HG02884 (cell line): ENCODE results near the gene PIERCE2.
"Not testable (repeated sequence)": the region's sequence is repeated elsewhere in the genome, so short reads cannot be mapped to it uniquely, and the experiment has no call there.

Source experiments
- ATAC-seq: cut with Tn5 transposase; IDR thresholded peaks from one replicate; pipeline ENCODE4 v1.9.1; 2021; ENCODE audit warnings: mild to moderate bottlenecking, moderate library complexity; ENCODE audit not compliant: unreplicated experiment

Gene PIERCE2, protein sequence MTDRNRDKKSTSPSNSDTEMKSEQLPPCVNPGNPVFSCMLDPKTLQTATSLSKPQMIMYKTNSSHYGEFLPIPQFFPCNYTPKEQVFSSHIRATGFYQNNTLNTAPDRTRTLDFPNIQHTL

DNA sequence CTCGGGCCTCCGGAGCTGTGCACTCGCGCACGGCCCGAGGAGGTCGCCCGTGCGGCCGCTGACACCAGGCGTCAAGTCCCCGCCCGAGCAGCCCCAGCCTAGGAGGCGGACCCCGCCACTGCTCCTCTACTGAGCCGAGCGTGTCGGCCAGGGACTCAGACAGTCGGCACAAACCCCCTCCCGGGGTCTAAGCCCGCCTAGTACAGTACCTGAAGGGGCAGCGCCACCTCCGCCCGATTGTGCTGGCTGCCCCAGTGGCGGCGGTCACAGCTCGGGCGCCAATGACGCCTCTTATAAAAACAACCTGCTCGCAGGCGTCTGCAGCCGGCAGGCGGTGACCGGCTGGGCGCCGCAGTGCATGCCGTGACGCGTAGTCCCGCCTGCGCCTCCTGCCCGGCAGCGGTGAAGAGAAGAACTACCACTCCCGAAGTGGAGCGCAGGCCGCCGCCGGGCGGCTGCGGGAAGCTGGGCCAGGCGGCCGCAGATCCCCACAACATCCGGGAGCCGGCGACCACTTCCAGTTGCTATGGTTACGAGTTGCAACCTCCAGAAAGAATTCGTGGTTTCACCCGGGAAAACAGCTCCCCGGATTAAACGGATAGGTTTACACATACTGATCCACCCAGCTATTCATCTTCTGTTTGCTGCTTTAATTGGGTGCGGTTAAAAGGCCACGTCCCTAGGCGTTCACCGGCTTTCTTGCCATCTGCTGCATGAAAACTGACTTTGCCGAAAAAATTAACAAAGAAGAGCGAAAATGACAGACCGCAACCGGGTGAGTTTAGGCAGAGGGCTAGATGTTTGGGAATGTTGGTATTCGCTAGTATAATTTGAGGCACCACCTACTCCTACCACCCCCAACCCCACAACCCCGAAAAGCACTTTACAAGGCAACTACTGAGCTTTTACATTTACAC lies at the start of gene PIERCE2, which contains the start of gene CCPG1:
TSS of gene PIERCE2 (plus strand) at position 484 of the 917 bp plus-strand sequence. CDS start at position 758, 274 bp downstream.
TSS of gene CCPG1 (minus strand) at position 348 of the 917 bp plus-strand sequence. CDS start 18,935 bp downstream, outside the sequence.
- peak; percentile 95 for ATAC-seq

DNA sequence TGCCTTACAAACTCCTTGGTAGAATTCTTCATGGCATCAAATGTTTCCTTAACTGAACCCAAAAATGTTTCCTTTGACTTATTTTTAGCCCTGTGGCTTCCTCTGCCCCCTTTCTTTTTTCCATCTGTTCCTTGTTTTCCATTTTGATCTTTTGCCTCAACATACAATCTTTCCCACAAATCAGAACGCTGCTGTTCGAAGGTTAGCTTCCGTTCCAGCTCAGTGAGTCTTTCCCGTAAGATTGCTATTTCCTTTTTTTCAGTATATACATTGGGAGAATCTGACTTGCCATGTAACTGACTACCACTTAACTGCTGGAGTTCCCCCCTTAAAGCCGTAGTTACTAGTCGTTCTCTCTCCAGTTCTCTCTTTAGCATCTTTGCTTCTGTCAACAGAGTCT lies 48.0 kb upstream of the PIERCE2 start:
- ATAC-seq: no peak

DNA sequence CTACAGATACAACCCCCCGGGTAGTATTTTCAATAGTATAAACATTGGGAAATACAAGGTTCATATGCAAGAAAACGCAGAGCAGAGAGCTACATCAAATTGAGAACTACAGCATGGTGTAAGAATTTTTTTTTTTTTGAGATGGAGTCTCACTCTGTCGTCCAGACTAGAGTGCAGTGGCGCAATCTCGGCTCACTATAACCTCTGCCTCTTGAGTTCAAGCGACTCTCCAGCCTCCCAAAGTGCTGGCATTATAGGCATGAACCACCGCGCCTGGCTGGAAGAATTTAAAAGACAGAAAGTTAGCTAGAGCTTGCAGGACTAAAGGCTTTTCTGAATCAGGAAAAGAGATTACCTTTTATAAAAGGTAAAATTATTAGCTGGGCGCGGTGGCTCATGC lies 47.2 kb upstream of the PIERCE2 start:
- ATAC-seq: no peak

DNA sequence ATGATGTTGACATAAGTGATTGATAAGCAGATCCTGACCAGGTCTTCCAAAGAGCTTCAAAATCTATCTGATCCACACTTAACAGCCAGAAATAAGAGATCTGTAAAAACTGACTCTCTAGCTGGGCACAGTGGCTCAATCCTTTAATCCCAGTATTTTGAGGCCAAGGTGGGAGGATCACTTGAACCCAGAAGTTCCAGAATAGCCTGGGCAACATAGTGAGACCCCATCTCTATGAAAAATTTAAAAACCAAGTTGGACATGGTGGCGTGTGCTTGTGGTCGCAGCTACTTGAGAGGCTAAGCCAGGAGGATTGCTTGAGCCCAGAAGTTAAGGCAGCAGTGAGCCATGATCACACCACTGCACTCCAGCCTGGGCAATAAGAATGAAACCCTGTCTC lies 45.7 kb upstream of the PIERCE2 start:
- no peak for ATAC-seq

DNA sequence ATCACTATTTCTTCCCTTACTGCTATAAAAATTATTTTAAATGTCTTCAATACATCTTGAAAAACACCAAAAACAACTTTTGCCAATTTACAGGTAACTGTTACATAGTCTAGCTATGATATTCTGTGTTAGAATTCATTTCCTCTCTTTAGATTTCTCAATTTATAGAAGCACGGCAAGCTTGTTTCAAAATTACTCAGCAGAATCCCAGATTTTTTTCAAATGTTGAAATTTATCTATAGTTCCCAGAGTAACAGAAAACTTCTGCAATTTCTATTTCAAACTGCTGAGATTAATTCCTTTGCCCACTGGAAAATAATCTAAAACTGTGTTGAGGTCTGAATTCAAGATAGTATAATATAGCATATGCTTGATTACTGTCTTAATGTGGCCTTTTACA lies 41.3 kb upstream of the PIERCE2 start:
- no peak for ATAC-seq

DNA sequence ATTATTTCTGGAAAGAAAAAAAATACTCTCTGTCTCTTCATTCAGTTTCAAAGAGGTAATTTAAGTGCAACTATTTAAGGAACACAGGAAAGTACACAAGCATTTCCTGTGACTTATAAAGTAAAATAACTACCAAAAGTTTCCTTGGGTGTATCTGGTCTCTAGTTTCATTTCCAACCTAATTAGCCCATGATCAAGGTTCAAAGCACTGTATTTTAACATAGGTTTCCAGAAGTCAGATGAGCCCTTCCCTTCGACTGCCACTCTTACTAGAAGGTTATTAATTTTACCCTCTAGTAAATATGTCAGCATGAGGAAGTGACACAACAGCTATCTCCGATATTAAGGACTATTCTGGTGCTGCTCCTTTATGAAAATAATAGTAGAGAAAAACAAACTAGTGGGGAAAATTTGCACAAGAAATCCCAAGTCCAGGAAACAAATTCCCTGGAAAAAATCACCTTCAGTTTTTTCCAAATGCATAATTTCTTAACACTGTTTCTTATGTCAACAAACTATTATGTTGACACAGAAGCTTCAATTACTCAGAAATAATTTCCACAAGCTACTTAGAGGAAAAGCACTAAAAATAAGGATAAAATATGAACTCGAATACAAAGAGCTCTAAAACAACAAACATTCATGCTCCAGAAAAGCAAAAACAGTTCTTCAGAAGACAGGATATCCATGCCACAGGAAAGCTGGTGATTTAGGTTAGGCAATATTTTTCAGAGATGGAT lies 35.4 kb upstream of the PIERCE2 start:
- no peak for ATAC-seq

DNA sequence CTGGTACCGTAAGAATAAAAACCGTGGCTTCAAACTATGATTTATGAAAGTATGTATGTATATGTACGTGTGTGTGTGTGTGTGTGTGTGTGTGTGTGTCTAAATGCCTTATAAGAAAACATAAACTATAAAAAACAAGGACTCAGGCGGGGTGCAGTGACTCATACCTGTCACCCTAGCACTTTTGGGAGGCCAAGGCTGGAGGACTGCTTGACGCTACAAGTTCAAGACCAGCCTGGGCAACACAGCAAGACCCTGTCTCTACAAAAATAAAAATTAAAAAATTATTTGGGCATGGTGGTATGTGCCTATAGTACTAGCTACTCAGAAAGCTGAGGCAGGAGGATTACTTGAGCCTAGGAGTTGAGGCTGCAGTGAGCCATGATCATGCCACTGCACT lies 29.2 kb upstream of the PIERCE2 start:
- no peak for ATAC-seq

DNA sequence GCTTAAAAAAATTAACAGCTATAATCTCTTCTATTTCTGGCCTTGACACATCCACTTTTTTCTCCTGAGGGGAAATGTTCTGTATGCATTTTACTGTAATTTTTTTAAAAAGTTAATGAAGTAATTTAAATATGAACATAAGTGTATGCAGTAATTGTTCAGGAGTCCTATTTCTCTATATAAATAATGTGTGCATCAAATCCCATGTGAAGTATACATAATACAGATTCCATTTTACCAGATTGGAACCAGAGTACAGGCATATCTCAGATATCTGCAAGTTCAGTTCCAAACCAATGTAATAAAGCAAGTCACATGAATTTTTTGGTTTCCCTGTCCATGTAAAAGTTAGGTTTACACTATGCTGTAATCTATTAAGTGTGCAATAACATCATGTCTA lies 26.7 kb upstream of the PIERCE2 start:
- ATAC-seq: no peak

DNA sequence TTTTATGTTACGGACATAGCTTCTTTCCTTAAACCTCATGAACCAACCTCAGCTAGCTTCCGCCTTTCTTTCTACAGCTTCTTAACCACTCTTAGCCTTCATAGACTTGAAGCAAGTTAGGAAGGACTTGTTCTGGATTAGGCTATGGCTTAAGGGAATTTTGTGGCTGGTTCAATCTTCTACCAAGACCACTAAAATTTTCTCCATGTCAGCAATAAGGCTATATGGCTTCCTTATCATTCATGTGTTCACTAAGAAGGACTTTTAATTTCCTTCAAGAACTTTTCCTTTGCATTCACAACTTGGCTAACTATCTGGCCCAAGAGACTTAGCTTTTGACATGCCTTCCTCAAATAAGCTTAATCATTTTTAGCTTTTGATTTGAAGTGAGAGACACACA lies 24.6 kb upstream of the PIERCE2 start:
- no peak for ATAC-seq

DNA sequence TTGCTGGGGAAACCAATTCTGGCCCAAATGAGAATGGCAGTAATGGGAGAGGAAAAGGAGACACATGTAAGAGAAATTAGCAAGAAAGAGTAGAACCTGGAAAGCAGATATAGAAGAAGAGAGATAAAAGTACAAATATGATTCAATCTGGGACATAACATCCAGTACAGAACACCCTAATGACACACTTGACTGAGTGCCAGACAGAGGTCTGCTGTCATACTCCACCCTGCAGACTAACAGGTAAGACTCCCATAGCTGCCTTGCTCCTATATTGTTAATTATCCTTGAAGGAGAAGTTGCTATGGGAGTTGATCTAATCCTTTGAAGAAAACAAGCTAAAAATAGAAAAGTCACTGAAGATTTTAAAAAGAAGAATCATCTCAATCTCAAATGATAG lies 21.3 kb upstream of the PIERCE2 start:
- ATAC-seq: no peak

DNA sequence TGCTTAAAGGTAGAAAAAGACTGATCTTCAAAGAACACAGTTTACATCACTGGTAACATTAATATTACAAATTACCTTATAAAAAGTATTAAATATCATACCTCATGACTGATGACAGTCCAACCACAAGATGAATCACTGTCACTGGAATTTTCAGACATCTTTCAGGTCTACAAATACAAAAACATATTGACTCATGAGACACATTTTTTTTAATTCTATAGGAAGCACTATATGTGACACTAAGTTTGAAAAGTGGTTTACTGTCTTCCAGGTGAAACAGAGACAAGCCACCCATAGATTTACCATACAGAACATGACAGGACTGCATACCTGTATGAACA lies 19.1 kb upstream of the PIERCE2 start:
- no peak for ATAC-seq

DNA sequence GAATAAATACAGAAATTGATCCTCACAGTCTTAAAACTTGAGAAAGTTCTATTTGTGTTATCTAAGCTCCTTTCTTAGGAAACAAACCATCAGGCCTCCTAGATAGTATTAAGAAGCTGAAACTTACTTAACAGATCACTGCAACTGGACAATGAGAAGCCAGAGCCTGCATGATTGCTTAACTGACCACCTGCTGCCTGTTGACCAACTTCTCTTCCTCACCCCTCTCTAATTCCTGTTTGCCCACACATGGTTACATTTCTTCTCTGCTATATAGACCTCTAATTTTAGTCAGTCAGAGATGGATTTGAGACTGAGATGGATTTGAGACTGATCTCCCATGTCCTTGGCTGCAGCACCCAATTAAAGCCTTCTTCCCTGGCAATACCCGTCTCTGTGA lies 13.6 kb upstream of the PIERCE2 start:
- ATAC-seq: no peak

DNA sequence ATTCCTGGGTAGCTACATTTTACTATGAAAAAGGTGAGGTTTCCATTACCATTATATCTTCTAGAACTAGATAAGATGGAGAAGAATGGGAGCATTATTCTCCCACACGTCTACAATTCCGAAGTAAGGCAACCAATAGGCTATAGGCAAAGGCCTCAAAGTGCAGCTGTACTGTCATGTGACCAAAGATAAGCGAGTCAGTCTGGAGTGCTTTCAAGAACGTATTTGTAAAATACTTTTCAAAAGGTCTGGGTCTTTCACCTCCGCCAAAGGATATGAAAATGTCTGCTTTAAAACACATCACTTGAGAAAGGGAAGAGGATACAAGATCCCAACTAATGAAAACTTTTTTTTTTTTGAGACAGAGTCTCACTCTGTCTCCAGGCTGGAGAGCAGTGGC lies 10.1 kb upstream of the PIERCE2 start:
- ATAC-seq: no peak

DNA sequence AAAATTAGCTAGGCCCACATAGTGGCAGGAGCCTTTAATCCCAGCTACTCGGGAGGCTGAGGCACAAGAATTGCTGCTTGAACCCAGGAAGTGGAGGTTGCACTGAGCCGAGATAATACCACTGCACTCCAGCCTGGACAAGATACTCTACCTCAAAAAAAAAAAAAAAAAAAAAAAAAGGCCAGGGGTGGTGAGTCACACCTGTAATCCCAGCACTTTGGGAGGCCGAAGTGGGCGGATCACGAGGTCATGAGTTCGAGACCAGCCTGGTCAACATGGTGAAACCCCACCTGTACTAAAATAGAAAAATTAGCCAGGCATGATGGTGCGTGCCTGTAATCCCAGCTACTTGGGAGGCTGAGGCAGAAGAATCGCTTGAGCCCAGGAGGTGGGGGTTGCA lies 8.2 kb upstream of the PIERCE2 start:
- not testable (repeated sequence) for ATAC-seq

DNA sequence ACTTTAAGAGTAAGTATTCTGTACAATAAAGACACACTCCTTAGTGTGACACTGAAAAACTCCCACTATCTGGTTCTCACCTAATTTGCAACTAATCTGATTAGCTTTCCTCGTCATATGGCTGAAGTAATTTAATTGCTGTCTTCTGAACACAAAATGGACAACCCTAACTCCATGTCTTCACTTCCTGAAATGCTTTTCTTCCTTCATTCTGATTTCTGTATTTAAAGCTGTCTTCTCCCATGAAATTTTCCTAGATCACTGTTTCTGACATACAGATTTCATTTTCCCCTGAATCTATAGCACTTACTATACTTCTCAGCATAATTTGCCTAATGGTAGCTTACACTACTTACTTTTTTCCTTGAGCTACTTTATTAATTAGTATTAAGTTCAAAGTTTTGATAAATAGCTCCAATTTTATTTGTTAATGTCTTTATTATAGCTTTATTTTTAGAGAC lies 6.5 kb upstream of the PIERCE2 start:
- ATAC-seq: no peak

DNA sequence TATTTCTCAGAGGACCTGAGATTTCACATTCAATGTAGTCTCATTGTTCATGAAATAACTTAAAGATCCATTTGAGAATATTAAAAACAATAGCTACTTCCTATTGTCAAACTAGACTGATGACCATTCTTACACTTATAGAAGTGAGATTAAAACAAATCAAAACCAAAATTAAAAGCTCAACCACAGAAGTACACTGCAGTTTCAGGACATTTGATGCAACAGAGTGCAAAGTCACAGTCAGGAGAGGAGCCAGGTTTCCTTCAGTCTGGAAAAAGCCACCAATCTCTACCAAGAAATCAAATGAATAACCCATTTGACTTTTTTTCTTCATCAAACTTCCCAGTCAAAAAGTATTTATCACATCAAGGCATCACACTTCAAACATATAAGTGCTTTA lies 5.6 kb upstream of the PIERCE2 start:
- ATAC-seq: no peak

DNA sequence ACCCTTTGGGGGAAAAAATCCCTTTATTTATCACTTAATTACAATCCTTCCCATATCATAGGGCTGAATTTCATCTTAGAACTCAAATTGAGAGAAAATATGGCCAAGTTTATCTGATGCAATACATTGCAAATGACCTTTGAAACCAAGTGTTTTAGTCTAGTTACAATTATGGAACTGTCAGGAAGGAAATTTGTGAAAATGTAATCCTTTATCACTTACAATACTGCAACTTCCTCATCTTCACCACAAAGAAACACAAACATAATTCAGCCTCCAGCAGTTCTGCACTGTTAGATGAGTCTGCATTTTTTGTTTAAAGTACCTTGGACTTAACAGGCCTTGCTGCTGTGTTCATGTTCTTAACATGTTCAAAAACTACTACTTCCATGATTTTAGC lies 4.8 kb upstream of the PIERCE2 start:
- no peak for ATAC-seq

DNA sequence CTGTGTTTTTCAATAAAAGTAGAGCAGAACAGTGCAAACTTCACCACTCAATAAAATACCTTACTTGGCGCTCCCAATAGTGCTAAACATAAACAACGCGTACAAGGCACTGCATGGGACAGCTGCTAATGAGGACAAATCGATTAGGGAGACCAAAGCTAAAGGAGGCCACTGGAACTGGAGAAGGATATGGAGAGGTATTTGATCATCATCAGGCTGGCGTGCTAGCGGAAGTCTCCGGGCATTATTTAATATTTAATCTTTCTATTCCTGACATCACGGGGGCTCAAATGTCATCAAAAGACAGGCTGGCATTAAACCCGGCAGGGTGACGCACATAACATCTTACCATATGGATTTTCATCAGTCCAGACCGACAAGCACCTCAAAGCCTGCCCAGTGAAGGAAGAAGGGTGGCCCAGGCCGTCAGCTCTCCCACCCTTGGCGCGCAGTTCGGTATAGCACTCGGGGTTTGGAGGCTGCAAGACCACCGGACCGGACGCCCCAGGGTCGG lies 740 bp upstream of the PIERCE2 start:
- no peak for ATAC-seq

DNA sequence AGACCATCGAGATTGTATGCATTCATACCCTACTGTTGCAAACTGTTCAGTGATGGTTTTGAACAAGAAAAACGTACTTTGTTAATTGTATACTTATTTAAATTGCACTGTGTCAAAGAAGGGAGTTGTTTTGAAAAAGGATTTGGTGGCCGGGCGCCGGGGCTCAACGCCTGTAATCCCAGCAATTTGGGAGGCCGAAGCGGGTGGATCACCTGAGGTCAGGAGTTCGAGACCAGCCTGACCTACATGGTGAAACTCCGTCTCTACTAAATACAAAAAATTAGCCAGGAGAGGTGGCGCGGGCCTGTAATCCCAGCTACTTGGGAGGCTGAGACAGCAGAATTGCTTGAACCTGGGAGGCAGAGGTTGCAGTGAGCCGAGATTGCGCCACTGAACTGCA lies 681 bp downstream of the PIERCE2 start:
- not testable (repeated sequence) for ATAC-seq

DNA sequence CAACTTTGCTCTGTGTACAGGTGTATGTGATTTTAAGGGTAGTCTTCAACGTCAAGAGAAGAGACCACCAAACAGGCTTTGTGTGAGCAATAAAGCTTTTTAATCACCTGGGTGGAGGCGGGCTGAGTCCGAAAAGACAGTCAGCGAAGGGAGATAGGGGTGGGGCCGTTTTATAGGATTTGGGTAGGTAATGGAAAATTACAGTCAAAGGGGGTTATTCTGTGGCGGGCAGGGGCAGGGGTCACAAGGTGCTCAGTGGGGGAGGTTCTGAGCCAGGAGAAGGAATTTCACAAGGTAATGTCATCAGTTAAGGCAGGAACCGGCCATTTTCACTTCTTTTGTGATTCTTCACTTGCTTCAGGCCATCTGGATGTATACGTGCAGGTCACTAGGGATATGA lies 9.4 kb downstream of the PIERCE2 start:
- not testable (repeated sequence) for ATAC-seq

DNA sequence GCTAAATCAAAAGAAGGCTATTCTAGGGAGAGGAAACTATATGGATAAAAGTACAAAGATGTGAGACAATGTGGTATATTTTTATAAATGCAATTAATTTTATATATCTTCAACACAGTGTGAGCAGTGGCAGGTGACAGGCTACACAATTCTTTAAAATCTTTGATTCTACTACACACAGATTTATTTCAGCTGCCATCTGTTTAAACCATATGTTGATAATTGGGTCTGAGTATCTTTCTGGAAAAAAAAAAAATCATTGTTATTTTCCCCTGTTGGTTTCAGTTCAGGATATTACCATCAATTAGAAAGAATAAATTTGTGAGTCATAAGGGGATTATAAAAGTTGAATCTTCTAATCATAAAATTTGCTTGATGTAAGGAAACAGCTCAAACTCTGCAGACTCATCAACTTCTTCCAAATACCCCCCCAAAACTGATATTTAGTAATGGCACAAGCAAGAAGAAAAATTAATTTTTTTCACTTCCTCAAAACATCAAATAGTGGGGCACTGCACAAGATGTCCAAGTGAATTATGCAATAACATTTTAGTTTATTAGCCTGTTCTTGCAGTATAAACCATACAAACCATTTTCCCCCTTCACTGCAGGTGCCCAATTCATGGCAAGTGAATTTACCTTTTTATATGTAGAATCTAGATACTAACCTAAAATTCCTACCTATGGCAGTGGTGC lies 12.0 kb downstream of the PIERCE2 start:
- no peak for ATAC-seq
